Spleen (tissue), 11 donors: ENCODE measurements around the gene AGPAT4. TPM values are rescaled to one million over a fixed set of nuclear protein-coding genes. Genes with fewer than 3 reads are reported as not detected.

Experiments
- DNase-seq: peaks from one replicate; pipeline ENCODE4 v3.0.0-alpha.2; 2020
- H3K27ac ChIP-seq, 8 donors: fragments of 200-600 bp; sonication (generic) in 7 of 8; 1 replicate in 4 of 8; 2 replicates in 4 of 8; pipeline versions ENCODE4 v1.5.0 to v1.8.0; 2016 to 2021; ENCODE audit warnings: inconsistent platforms in 4 of 8, mild to moderate bottlenecking in 4 of 8, moderate library complexity in 1 of 8
- H3K27me3 ChIP-seq, 7 donors: fragments of 200-600 bp; sonication (generic) in 6 of 7; replicated peaks in 1 of 7; 1 replicate in 4 of 7; 2 replicates in 3 of 7; pipeline versions ENCODE4 v1.5.0 to v1.8.0; 2016 to 2021; ENCODE audit warnings: inconsistent platforms in 3 of 7, mild to moderate bottlenecking in 1 of 7
- H3K36me3 ChIP-seq, 6 donors: fragments of 200-600 bp; sonication (generic) in 5 of 6; 1 replicate in 4 of 6; 2 replicates in 2 of 6; pipeline versions ENCODE4 v1.5.0 to v1.8.0; 2016 to 2021; ENCODE audit warnings: inconsistent platforms in 2 of 6
- H3K4me1 ChIP-seq, 6 donors: fragments of 200-600 bp; sonication (generic) in 5 of 6; 1 replicate in 3 of 6; 2 replicates in 3 of 6; pipeline versions ENCODE4 v1.5.0 to v1.8.0; 2016 to 2021; ENCODE audit warnings: inconsistent platforms in 3 of 6
- H3K4me3 ChIP-seq, 8 donors: fragments of 200-600 bp; sonication (generic) in 7 of 8; 1 replicate in 4 of 8; 2 replicates in 4 of 8; pipeline versions ENCODE4 v1.5.0 to v1.8.0; 2016 to 2021; ENCODE audit warnings: inconsistent platforms in 4 of 8, mild to moderate bottlenecking in 4 of 8, moderate library complexity in 2 of 8
- H3K9me3 ChIP-seq, 8 donors: fragments of 200-600 bp; sonication (generic) in 7 of 8; 1 replicate in 4 of 8; 2 replicates in 4 of 8; pipeline versions ENCODE4 v1.5.0 to v1.8.0; 2016 to 2021; ENCODE audit warnings: inconsistent platforms in 4 of 8
- POLR2A ChIP-seq, 3 donors: fragments of 450-650 bp; IDR thresholded peaks; one replicate each; pipeline ENCODE4 v1.5.1; 2017; ENCODE audit warnings: antibody characterized with exemption in 3 of 3, mild to moderate bottlenecking in 1 of 3
- POLR2AphosphoS5 ChIP-seq, 3 donors: sonication (generic); formaldehyde crosslinking; IDR thresholded peaks; one replicate each; pipeline ENCODE4 v1.5.1; 2017; ENCODE audit warnings: antibody characterized with exemption in 3 of 3
- WGBS, 5 donors: extraction: QIAGEN DNeasy Blood & Tissue Kit in 3 of 5; methylation state at CpG; one replicate each; pipeline versions ENCODE4 v1.1.5 to v1.1.7; 2013 to 2018; 5-methylcytosine and 5-hydroxymethylcytosine counted together
- intact Hi-C: fragments of 100-400 bp; cut with DNase I; formaldehyde crosslinking; loops from one replicate; pipeline ENCODE4 v1.15.0; 2023; ENCODE audit warnings: low total_unique reads
- polyA plus RNA-seq, 3 donors: library from polyadenylated mRNA; stranded (reverse); fragments of 200-250 nt; gene quantifications; one replicate each; pipeline ENCODE4 v1.2.1, GENCODE V29; 2013
- total RNA-seq, 7 donors: library from RNA; depleted of rRNA in 3 of 7; stranded (reverse); fragments of >200 nt in 3 of 7; fragmentation: NEBNext Ultra II Directional in 4 of 7; extraction: Animal tissue kit (Norgen Biotek cat#: 25700) in 4 of 7; gene quantifications; one replicate each; pipeline versions ENCODE4 v1.1.0 to v1.2.1, GENCODE V29; 2016 to 2021
- TF ChIP-seq, protein P1 (sequence below), 11 experiments: fragments of 200-600 bp in 7 of 11; fragments of 450-650 bp in 4 of 11; sonication (generic) in 4 of 11; IDR thresholded peaks in 8 of 11; conservative IDR thresholded peaks in 3 of 11; 1 replicate in 7 of 11; 2 replicates in 4 of 11; pipeline versions ENCODE4 v1.4.0 to v1.8.0; 2016 to 2021; ENCODE audit warnings: antibody characterized with exemption in 11 of 11, inconsistent platforms in 4 of 11, mild to moderate bottlenecking in 1 of 11
- donor health status: healthy with polysubstance abuse.
- donor health status: DM: no; HTN: no; CAD: no; lungs with moderate emphysema.
- donor health status: DM: no; HTN: no; CAD: no.
- donor health status: Bipolar disorder and iron deficiency.
- donor health status: healthy.
- donor health status: DM: no; HTN: no; CAD: no.
- donor health status: DM: yes; HTN: yes; CAD: no.

The AGPAT4 gene
- total and polyA plus RNA-seq, 10 donors = 0.80 to 16.8 (median 8.4) TPM

DNA sequence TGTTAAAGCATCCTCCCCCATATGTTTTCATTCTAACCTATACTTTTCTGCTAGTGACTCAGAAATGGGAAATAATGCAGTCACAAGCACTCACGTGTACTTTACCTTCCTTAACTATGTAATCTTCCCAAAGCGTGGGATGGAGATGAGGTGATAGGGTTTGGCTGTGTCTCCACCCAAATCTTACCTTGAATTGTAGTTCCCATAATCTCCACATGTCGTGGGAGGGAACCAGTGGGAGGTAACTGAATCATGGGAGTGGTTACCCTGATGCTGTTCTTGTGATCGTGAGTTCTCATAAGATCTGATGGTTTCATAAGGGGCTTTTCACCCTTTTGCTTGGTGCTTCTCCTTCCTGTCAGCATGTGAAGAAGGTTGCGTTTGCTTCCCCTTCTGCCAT is 35.4 kb downstream of the AGPAT4 start:
- Histone ChIP-seq H3K4me1 (peaks cover 0 to 21% (median 8%) of the 10 kb centered on the region in 6 donors), H3K4me3 (no peak overlapping the region), H3K9me3 (no peaks in the 10 kb centered on the region), H3K27me3 (no peaks in the 10 kb centered on the region), H3K27ac (no peak overlapping the region), H3K36me3 (no peaks in the 10 kb centered on the region)
- intact Hi-C loops = no loop called here
- no peak for DNase-seq
- TF ChIP-seq, protein P1, sequence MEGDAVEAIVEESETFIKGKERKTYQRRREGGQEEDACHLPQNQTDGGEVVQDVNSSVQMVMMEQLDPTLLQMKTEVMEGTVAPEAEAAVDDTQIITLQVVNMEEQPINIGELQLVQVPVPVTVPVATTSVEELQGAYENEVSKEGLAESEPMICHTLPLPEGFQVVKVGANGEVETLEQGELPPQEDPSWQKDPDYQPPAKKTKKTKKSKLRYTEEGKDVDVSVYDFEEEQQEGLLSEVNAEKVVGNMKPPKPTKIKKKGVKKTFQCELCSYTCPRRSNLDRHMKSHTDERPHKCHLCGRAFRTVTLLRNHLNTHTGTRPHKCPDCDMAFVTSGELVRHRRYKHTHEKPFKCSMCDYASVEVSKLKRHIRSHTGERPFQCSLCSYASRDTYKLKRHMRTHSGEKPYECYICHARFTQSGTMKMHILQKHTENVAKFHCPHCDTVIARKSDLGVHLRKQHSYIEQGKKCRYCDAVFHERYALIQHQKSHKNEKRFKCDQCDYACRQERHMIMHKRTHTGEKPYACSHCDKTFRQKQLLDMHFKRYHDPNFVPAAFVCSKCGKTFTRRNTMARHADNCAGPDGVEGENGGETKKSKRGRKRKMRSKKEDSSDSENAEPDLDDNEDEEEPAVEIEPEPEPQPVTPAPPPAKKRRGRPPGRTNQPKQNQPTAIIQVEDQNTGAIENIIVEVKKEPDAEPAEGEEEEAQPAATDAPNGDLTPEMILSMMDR (IDR thresholded peaks at IDR 0.05 in 8 of 11, conservative IDR thresholded peaks at IDR 0.05 in 3 of 11) = no peak
- WGBS, 5 donors = 69 to 92% (median 83%) methylated on average over 5 of the region's 5 CpGs

DNA sequence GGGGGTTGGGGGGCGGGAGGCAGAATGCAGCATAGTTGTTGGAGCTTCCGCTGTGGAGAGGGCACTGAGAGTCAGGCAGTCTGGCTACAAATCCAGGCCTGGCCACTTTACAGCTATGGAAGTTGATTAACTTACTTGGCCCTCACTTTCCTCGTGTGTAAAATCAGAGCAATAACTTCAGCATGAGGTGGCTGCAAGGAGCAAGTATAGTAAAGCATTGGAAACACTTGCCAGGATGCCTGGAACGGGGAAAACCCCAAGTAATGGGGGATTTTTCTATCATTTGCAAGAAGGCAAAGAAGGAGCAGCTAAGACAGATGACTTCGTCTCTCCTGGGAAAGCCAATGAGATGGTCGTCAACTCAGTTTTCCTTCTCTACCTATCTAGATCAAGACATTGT is 35.8 kb downstream of the AGPAT4 start:
- intact Hi-C loops = no loop called here
- WGBS, 5 donors = 83 to 92% (median 88%) methylated on average over 6 of the region's 6 CpGs
- TF ChIP-seq, protein P1 (IDR thresholded peaks at IDR 0.05 in 8 of 11, conservative IDR thresholded peaks at IDR 0.05 in 3 of 11) = no peak
- no peak for TF ChIP-seq POLR2A (IDR thresholded peaks at IDR 0.05)
- no peak for TF ChIP-seq POLR2AphosphoS5 (IDR thresholded peaks at IDR 0.05)
- no peak overlapping the region for H3K4me3 ChIP-seq
- H3K9me3 ChIP-seq = no peaks in the 10 kb centered on the region
- H3K27ac ChIP-seq = no peak overlapping the region
- DNase-seq = no peak
- H3K4me1 ChIP-seq = peaks cover 0 to 17% (median 8%) of the 10 kb centered on the region in 6 donors
- no peaks in the 10 kb centered on the region for H3K27me3 ChIP-seq
- H3K36me3 ChIP-seq = no peaks in the 10 kb centered on the region

DNA sequence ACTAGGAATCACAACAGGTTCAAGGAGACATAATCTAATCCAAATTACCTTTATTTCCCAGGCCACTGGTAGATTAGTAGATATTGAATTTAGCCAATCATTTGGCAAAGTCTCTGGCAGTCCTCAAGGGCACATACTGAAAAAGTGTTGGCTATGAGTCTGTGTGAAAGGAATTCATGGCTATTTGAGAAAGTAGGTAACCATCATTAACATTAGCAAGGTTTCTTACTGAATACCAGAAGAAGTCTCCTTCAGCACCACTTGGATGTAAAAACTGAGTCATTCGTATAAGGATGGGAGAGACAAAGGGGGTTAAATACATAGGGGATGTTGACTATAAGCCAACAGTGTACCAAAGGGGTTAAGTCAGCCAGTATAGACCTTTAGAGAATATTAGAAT is 36.7 kb downstream of the AGPAT4 start:
- no peak overlapping the region for H3K27ac ChIP-seq
- H3K27me3 ChIP-seq = no peaks in the 10 kb centered on the region
- TF ChIP-seq POLR2A (IDR thresholded peaks at IDR 0.05) = no peak
- TF ChIP-seq, protein P1 (IDR thresholded peaks at IDR 0.05 in 8 of 11, conservative IDR thresholded peaks at IDR 0.05 in 3 of 11) = no peak
- WGBS, 5 donors = 92 to 100% (median 95%) methylated on average over 1 of the region's 1 CpG
- H3K36me3 ChIP-seq = no peaks in the 10 kb centered on the region
- H3K9me3 ChIP-seq = no peaks in the 10 kb centered on the region
- no peak overlapping the region for H3K4me3 ChIP-seq
- DNase-seq = no peak
- H3K4me1 ChIP-seq = peaks cover 0 to 14% (median 8%) of the 10 kb centered on the region in 6 donors
- intact Hi-C loops = no loop called here

DNA sequence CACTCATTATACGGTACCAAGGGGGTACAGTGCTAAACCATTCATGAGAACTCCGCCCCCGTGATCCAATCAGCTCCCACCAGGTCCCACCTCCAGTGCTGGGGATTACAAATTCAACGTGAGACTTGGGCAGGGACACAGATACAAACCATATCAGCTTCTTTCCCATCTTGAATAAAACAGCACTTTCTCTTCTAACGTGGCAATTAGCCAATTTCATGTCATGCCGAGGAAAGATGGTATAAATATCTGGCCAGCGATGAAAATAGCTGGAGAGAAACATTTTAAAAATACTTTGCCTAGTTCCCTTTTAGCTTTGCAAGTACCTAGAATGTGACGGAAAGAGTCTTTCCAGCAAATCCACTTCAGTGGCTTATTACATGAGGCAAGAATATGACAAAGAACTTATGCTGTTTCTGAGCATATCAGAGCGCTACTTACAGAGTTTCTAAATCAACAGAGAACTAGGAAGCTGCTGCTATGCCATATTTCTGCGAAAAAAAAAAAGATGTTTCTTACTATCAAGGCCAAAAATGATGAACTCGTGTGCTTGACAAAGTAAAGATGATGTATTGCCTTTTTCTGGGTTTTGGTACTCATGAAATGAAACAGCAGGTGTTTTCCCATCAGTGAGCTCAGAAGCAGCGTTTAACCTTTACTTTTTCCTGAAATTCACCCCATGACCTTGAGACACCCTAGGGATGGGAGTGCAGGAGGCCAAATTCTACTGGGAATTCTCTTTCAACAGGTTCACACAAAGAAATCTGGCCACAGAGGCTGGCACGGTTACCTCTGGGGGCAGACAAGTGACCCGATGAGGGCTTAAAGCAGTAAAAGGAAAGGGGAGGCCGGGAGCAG is 37.9 kb downstream of the AGPAT4 start:
- H3K27me3 ChIP-seq = no peaks in the 10 kb centered on the region
- intact Hi-C loops = no loop called here
- no peak for TF ChIP-seq POLR2AphosphoS5 (IDR thresholded peaks at IDR 0.05)
- TF ChIP-seq, protein P1 (IDR thresholded peaks at IDR 0.05 in 8 of 11, conservative IDR thresholded peaks at IDR 0.05 in 3 of 11) = no peak
- no peak overlapping the region for H3K4me3 ChIP-seq
- H3K9me3 ChIP-seq = no peaks in the 10 kb centered on the region
- H3K4me1 ChIP-seq = peaks cover 0 to 14% (median 8%) of the 10 kb centered on the region in 6 donors
- 49 to 57% (median 50%) methylated on average over 15 of the region's 15 CpGs for WGBS, 5 donors
- DNase-seq = no peak
- H3K27ac ChIP-seq = no peak overlapping the region
- no peaks in the 10 kb centered on the region for H3K36me3 ChIP-seq
